NCI-H345 treated with DMSO at 0.1 percent for 48 hours (cell line): ENCODE results near the gene ITSN2.

Experiments
- DNase-seq: peaks from one replicate; lab custom pipeline; 2025; ENCODE audit not compliant: unreplicated experiment; lab: John Stamatoyannopoulos, UW

The ITSN2 gene

GRCh38 chr2:24273598-24273997 lies 86.7 kb downstream of the ITSN2 start:
- DNase-seq: no peak

DNA sequence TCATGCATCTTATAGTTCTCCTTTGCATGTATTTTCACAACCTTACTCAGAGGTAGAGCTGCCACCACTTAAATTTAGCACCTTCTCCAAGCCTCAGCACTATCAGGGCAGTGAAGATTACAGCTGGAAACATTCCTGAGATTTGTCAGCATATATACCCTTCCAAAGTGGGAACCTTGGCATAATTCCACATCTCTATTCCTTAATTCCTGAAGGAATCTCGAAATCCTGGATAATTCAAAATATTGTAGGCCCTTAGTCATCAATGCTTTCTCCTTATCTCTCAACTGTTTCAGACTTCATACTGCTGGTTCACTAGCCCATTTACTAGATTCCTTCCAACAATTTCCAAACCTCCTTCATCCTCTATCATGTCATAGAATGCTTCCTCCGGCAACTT lies 87.4 kb downstream of the ITSN2 start:
- no peak for DNase-seq

- DNase-seq: no peak
Observed at GRCh38 chr2:24272161-24272802, 88.1 kb downstream of the ITSN2 start.

- DNase-seq: no peak
Observed at GRCh38 chr2:24269265-24269664, 91.1 kb downstream of the ITSN2 start.

- no peak for DNase-seq
Observed at GRCh38 chr2:24265212-24265611, 95.1 kb downstream of the ITSN2 start.

GRCh38 chr2:24262421-24262970 lies 97.8 kb downstream of the ITSN2 start:
- DNase-seq: no peak

- DNase-seq: no peak
Observed at GRCh38 chr2:24261441-24261840, 98.9 kb downstream of the ITSN2 start.

DNA sequence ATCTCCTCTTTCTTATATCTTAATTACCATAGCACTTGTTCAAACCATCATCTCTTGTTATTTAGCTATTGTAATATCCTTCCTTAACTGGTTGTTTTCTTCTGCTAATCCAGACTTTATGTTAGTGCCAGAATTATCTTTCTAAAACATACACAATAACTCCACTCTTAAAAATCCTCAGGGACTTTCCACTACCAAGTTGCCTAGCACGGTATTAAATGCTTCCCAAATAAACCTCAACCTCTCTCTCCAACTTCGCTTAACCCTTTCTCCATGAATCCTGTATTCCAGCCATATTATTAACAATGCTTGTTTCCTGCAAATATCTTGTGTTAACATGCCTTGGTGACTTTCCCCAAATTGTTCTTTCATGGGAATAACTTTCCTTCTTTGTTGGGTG lies 101.0 kb downstream of the ITSN2 start:
- no peak for DNase-seq

DNA sequence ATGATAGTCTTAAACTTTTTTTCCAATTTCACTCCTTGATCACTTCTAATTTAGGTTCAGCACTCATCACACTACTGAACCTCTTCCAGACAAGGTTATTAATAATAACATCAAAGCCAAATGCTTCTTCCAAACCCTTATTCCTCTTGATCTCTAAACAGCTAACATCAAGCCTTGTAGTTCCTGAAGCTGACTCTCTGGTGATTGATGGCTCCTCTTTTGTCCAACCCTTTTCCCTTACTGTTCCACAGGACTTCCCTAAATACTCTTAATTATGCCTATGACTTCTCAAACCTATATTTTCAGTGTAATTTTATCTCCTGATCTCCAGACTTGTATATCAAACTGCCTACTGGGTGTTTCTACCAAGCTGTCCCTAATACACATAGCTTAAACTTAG lies 101.6 kb downstream of the ITSN2 start:
- DNase-seq: no peak

DNA sequence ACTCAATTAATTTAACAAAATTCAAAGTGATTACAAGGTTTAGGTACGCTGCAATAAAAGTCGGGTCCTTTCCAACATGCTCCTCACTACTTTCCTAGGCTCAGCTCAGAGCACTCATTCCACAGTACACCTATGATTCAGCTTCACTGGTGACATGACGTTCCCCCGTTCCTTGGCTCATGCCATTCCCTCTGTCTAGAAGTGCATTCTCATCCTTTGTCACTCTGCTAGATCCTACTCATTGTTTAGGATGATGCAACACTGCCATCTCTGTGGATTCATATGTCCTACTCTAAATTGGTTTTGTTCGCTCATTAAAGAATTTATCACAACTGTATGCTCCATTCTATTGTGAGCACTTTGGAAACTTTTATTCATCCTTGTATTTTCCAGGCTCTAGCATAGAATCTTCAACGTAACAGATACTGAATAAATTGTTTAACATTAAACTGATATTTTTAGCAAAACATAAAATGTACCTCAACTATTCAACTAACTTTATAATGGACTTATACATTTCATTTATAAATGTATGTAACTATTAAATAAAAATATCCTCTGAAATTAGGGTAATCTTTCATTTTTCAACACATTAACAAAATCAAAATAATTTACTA lies 106.9 kb downstream of the ITSN2 start:
- no peak for DNase-seq

DNA sequence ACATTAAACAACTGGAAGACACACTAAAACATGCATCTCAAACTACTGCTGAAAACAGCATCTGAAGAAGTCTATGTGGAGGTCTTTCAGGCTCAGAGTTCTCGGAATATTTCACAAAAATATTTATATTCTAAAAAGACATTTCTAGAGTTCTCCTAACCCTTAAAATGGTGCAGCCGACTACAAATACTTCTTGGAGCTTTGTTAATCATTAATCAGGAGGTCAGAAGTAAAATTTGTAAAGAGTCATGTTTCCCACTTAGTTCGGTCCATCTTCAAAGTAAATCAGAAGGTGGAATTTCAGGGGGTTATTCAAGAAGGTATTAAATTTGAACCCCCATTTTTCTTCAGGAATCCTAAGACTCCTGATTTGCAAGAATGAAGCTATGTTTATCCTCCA lies 112.7 kb downstream of the ITSN2 start:
- DNase-seq: no peak

DNA sequence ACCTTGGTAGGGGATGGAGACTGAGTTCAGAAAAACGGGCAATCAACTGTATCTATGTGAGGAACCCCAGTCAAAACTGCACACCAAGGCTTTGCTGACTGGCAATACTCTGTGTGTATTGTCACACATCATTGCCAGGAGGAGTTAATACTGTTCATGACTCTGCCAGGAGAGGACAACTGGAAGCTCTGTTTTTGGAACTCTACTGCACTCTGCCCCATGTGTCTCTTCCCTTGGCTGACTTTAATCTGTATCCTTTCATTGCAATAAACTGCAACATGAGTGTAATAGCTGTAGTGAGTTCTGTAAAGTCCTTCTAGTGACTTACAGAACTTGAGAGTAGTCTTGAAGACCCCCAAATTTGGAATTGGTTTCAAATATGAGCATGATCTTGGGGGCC lies 113.2 kb downstream of the ITSN2 start:
- DNase-seq: no peak

GRCh38 chr2:24245986-24246776 lies 114.2 kb downstream of the ITSN2 start:
- DNase-seq: no peak

GRCh38 chr2:24241528-24241927 lies 118.8 kb downstream of the ITSN2 start:
- DNase-seq: no peak

- no peak for DNase-seq
Observed at GRCh38 chr2:24239553-24239952, 120.8 kb downstream of the ITSN2 start.

DNA sequence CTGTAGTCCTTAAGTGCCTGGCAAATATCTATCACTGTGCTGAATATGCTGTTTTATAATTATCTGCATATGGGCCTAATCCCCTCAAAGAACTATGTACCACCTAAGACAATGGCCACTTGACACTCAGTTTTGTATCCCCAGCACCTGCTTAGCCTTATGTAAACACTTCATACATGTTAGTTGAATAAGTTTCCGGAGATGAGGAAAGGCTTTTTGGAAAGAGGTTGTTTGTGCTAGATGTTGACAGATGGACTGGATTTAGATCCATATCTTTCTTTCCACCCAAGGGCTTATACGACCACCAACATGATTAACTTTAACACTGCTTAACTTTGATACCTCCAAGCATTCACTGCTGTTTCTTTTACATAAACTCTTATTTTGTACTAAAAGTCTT lies 122.2 kb downstream of the ITSN2 start:
- DNase-seq: peak; percentile 95

DNA sequence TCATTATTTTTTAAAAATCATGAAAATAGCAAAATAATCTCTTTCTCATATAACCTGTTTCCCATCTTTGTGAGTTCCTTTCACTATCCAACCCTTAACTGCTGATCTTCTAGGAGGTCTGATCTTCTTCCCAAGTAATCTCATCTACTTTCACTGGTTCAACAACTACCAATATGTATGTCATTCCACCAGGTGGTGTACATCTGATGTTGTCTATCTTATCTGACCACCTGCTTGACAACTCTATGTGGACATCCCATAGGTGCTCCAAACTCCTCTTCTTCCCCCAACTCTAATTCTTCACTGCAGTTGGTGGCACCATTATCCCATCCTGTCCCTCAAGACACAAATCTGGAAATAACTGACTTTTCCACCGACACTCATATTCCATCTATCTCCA lies 123.0 kb downstream of the ITSN2 start:
- no peak for DNase-seq

- DNase-seq: no peak
Observed at GRCh38 chr2:24233321-24233720, 127.0 kb downstream of the ITSN2 start.

GRCh38 chr2:24231461-24231881 lies 128.9 kb downstream of the ITSN2 start:
- DNase-seq: no peak

GRCh38 chr2:24228470-24228869 lies 131.9 kb downstream of the ITSN2 start:
- peak; percentile 46 for DNase-seq

DNA sequence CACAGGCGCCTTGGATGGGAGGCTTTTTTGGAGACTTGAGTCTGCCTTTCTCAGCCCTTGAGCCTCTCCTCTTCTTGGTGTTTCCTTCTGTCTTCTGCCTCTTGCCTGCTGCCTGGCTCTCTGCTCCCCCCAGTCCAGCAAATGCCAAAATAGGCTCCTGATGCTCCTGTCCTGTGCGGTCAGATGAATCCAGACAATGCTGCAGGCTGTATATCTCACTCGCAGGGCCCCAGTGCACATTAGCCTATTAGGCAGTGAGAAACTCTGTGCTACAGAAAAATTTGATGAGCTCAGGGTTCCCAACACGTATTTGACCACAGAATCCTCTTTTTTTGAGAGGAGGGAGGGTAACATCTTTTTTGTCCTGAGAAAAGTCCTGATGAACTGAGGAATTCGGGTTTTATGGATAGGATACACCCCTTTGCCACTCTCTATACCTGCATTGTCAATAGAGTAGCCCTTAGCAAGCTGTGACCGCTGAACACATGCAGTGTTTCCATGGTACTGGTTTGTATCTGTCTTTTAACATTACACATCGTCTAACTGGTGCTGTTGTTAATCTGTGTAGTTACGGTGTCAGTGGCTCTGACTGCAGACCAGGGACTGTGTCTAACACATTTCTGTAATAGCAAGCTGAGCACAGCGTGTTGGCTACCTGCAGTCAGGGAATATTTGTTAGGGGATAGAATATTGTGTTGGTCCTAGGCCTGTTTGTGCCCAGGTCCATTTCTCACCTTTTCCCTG lies 134.7 kb downstream of the ITSN2 start:
- DNase-seq: no peak
